Activated T-helper 9 cell treated with anti-CD3 and anti-CD28 coated beads, Interleukin-2, amount 50 U/mL, for 16 hours (primary cell): ENCODE data around the gene SH3D19.

Experiments
- DNase-seq: peaks from one replicate; pipeline ENCODE4 v3.0.0-alpha.2; 2020; ENCODE audit warnings: low read depth

SH3D19 gene

GRCh38 chr4:151195801-151196200 lies 129.6 kb downstream of the SH3D19 start:
- no peak for DNase-seq

- no peak for DNase-seq
Observed at GRCh38 chr4:151193414-151193813, 132.0 kb downstream of the SH3D19 start.

DNA sequence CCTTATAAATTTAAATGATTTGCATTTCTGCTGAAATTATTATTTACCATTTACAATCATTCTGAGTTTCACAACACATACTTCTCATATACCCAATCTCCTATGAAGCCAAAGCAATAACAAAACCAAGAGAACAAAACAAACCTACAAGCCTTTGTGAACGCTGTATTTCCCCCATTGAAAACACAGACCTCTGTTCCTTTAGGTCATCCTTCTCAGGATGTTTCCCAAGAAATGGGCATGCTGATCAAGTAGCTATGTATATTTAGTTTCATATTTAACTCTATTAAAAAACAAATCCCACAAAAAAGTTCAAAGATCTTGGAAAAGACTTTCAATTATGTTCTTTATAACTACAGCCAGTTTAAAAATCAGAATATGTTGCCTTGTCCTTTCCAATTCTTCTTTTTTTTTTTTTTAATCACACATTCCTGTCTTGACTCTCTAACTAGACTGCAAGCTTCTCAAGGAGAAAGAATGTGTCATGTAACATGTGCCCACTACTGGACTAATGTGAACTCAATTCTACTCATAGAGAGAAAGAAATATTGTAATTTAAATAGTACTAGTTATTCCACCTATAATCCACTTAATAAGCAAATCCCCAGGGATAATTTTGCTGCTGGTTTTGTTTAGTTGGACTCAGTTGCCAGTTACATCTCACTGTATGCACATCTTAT lies 132.7 kb downstream of the SH3D19 start:
- DNase-seq, result no peak

DNA sequence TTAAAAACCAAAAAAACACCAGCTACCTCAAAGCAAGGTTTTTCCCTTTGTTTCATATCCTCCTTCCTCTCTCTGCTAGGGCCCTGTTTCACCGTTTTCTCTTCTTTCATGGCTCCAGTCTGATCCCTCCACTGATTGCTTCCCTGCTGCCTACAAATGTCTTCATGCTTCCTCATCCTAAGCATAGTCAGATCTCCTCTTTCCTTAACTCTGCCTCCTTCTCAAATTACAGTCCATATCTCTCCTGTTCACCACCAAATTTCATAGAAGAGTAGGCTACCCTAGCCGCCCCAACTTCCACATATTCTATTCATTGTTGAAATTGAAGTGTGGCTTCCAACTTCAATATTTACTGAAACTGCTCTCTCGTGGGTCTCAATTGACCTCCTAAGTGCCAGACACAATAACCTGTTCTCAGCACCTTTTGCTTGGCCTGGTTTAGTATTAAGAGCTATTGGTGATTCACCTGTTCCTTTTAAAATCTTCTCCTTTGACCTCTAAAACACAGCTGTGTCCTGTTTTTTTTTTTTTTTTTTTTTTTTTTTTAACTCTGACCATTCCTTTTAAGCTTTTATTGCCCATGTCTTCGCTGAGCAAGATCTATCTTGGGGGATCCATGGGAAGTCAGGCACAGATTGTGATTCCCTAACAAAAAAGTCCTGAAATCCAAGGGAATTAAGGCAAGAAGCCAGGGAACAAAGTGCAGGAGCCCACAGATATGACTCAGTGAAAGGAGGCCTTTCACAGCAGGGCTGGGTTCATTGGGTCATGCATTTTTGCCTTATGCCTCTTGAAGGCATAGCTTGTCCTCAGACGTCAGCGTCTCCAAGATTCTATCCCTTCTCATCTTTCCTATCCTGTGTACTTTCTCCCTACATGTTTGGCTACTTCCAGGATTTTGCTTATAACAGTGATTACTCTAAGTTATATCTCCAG lies 140.6 kb downstream of the SH3D19 start:
- no peak for DNase-seq

DNA sequence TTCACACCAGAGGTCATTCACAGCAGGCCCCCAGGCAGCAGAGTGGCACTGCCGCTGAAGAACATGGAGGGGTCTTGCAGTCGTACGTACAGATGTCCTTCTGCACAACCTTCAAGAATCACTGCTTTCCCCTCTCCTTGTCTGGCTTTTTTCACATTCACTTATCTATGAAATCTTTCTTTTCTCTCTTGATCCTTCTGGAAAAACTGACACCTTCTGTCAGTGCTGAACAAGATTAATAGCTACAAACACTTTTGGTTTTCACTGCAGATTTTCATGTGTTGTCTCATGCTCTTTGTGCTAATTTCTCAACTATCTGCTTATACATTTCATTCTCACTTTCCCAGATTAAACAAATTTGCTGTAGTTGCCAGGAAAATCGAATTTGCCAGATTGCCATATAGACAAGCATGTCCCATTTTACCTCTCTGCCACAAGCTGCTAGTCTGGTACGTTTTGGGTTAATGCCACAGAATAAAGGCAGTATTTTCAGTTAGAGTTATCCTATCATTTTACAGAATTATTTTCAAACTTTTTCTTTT lies 142.9 kb downstream of the SH3D19 start:
- no peak for DNase-seq

GRCh38 chr4:151176685-151177084 lies 148.7 kb downstream of the SH3D19 start:
- DNase-seq, result no peak

- DNase-seq, result no peak
Observed at GRCh38 chr4:151175754-151176631, 149.4 kb downstream of the SH3D19 start.

GRCh38 chr4:151175233-151175632 lies 150.2 kb downstream of the SH3D19 start:
- DNase-seq, result no peak

DNA sequence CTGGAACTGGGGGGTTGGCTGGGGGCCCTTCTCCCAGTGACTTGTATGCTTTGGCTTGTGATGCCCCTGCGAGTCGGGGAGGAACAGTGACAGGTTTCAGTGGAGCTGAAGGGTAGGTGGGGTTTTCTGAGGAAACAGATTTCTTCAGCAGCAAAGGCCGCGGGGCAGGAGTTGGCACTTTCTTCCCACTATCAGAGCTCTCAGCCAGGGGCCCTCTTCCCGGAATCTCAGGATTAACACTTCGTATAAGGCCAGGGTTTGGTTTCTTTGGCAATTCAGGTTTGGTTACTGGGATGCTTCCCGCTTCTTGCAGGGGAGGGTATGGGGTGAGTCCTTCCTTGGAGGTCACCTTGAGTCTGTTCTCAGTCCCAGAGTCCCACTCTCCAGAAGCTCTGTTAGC lies 150.6 kb downstream of the SH3D19 start:
- DNase-seq, result no peak

DNA sequence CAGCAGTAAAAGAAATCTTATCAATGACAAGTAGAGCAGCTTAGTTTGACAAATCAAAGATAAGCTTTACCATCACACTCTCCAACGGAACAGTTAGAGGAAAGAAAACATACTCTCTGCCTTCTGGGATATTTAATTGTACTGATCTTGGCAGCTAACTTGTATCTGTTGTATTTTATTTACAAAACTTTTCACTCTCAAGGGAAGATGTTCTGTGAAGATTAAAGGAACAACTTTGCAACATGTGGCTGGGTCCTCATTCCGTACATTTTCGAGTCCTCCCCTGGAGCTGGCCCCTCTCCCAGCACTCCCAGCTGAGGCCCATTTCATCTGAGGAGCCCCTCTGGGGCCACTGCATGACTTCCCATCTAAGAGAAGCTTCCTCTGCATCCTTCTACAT lies 151.5 kb downstream of the SH3D19 start:
- DNase-seq, result no peak

GRCh38 chr4:151169900-151170299 lies 155.5 kb downstream of the SH3D19 start:
- no peak for DNase-seq

GRCh38 chr4:151169223-151169622 lies 156.2 kb downstream of the SH3D19 start:
- DNase-seq, result no peak

DNA sequence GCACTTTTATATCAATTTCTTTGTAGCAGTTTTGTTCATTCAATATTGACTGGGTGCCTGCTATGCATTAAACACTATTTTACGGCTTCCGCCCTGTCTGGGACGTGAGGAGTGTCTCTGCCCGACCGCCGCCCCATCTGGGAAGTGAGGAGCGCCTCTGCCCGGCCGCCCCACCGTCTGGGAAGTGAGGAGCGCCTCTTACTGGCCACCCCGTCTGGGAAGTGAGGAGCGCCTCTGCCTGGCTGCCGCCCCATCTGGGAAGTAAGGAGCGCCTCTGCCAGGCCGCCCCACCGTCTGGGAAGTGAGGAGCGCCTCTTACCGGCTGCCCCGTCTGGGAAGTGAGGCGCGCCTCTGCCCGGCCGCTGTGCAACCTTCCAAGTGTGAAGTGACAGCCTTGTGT lies 157.8 kb downstream of the SH3D19 start:
- no peak for DNase-seq

DNA sequence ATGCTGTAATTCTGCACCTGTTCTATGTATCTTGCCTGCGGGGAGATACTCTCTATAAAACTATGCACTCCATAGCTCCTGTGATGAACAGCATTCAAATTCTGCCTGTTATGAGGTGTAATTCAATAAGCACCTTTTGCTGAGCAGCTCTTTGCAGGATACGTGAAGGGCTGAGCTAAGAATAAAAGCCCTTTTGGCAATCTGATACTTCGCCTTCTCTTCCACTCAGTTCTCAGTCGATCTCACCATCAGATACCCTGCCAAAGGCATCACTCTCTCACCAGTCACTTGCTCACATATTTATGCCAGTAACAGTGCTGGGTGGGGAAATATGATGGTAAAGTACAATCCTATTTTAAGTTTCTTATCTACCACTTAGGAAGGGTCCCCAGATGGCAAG lies 158.8 kb downstream of the SH3D19 start:
- no peak for DNase-seq

DNA sequence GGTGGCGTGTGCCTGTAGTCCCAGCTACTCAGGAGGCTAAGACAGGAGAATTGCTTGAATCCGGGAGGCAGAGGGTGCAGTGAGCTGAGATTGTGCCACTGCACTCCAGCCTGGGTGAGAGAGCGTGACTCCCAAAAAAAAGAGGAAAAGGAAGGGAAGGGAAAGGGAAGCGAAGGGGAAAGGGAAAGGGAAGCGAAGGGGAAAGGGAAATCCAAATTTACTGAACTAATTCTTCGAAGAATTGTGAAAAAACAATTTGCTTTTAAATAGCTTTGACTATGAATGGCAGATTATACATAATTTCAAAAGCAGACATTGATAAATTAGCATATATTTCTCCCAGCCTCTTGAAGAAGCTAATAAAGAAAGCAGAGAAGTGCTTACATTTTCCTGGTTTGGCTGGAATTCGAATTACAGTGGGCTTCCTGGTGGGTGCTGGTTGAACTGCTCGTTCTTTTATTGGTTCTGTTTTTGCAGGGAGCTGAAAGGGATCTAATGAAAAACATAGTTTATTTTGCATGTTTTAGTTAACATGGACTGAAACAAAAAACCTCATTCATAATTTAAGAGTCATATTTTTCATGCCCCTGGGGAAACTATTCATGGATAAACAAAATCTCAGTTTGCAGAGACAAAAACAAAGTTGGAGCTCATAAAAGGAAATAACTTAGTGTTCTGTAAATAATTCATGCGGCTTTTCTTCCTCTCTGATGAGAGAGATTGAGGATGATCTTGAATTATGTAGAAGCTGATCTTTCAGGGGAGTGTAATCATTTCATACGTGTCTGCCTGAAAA lies 160.0 kb downstream of the SH3D19 start:
- no peak for DNase-seq

GRCh38 chr4:151163855-151164254 lies 161.6 kb downstream of the SH3D19 start:
- no peak for DNase-seq

DNA sequence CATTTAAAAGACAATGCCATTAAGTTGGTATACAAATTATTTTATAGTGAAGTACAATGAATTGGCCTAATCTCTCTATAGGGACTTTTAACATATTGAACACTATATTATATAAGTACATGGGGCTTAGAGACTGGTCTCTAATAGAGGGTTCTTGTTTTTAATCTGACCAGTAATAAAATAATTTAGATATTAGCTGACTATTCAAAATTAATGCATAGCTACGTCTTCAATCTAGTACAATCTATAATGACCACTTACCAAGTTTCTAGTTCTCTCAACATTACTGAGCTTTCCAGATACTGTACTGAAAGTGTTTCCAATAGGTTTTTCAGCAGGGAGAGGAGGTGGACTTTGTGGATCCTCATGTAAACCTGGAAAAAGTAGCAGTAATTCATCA lies 166.4 kb downstream of the SH3D19 start:
- no peak for DNase-seq

DNA sequence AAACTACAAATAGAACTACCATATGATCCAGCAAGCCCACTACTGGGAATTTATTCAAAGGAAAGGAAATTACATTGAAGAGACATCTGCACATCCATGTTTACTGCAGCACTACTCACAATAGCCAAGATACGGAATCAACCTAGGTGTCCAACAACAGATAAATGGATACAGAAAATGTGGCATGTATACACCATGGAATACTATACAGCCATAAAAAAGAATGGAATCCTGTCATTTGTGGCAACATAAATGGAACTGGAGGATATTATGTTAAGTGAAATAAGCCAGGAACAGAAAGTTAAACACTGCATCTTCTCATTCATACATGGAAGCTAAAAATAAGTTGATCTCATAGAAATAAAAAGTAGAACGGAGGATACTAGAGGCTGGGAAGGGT lies 167.9 kb downstream of the SH3D19 start:
- DNase-seq, result no peak

DNA sequence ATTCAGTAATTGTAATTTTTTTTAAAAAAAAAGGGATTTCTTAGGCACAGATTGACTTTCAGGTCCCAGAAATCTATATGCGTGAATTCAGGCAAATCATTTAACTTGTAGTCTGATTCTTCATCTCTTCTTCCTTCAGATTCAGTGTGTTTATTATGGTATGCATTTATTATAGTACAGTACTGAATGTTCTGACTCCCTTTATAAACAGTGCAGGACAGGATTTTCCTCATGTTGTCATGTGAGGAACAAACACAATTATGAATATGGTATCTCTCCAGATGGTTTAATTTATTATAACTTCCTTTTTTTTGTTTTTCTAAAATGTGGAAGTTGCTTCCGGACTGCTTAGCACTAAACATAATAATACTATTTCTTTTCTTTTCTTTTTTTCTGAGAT lies 171.8 kb downstream of the SH3D19 start:
- DNase-seq, result no peak

DNA sequence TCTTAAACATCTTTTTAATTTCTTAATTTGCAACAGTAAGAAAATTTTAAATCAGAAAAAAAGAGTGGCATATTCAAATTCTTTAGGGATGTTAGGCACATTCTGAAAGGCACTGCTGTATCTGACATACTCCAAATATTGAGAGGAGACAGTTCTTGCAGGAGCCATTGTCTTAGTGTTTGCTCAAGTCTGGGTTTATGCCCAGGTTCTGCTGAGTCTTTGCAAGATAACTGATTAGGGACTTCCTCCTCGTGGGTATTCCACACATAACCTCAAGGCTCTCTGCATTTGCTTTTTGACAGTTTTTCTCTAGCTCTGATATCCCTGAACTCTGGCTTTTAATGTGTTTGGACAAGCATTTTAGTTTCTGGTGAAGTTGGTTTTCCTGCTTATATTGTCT lies 173.4 kb downstream of the SH3D19 start:
- DNase-seq, result no peak

DNA sequence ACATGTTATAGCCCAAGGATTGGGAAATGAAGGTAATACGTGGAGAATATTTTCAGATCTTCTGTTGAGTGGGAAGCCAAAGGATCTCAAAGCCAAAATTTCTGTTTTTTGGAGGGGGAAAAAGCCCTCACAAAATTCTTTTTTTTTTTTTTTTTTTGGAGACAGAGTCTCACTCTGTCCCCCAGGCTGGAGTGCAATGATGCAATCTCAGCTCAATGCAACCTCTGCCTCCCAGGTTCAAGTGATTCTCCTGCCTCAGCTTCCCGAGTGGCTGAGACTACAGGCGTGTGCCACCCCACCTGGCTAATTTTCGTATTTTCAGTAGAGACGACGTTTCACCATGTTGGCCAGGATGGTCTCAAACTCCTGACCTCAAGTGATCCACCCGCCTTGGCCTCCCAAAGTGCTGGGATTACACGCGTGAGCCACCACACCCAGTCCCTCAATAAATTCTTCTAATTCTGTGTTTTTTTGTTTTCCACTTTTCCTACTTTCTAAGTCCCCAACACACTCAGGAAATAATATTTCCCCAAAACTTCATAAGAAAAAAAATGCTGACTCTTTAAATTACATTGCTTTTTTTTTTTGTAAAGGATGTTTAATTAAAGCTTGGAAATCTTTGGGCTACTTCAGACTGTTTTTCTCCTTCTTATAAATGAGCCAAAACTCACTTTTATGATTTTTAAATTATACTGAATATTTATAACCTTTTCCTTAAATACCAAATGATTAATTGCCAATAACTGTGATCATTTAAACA lies 174.4 kb downstream of the SH3D19 start:
- DNase-seq, result no peak
